ENCODE data around the gene CTSL.
A peak's percentile ranks its signal among the peaks of the same experiment; 100 is the strongest.

DNA sequence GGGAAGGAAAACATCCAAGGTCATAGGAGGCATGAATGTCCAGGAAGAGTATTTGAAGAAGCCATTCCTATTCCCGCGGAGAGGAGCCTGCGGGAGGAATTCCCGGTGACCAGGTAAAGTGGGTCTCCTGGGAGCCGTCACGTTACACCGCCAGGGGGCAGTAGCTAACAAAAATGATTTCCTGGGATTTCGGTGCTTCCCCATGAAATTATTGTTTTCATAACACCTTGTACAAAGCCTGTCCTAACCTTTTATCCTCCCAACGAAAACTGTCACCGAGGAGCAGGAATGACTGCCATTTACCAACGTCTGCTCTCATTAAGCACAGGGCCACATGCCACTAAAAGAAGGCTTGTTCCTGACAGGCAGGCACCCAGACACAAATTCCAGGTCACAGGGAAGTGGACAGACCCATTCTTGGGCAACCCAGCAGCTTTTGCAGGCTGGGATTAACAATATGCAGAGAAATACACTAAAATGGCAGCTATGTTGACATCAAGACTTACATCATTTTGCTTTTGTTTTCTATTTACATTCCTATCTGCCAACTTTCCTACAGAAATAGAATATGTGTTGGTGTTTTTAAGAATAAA is 41.2 kb upstream of the CTSL start:
- TF ChIP-seq, protein P1, sequence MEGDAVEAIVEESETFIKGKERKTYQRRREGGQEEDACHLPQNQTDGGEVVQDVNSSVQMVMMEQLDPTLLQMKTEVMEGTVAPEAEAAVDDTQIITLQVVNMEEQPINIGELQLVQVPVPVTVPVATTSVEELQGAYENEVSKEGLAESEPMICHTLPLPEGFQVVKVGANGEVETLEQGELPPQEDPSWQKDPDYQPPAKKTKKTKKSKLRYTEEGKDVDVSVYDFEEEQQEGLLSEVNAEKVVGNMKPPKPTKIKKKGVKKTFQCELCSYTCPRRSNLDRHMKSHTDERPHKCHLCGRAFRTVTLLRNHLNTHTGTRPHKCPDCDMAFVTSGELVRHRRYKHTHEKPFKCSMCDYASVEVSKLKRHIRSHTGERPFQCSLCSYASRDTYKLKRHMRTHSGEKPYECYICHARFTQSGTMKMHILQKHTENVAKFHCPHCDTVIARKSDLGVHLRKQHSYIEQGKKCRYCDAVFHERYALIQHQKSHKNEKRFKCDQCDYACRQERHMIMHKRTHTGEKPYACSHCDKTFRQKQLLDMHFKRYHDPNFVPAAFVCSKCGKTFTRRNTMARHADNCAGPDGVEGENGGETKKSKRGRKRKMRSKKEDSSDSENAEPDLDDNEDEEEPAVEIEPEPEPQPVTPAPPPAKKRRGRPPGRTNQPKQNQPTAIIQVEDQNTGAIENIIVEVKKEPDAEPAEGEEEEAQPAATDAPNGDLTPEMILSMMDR (IDR thresholded peaks at IDR 0.05), result peak; percentile 62 to 88 (median 73)
- TF ChIP-seq POLR2A (IDR thresholded peaks at IDR 0.05), result no peak

Data from heart left ventricle (tissue), 13 donors.